ENCODE measurements around the gene ARHGAP28.

Gene ARHGAP28

DNA sequence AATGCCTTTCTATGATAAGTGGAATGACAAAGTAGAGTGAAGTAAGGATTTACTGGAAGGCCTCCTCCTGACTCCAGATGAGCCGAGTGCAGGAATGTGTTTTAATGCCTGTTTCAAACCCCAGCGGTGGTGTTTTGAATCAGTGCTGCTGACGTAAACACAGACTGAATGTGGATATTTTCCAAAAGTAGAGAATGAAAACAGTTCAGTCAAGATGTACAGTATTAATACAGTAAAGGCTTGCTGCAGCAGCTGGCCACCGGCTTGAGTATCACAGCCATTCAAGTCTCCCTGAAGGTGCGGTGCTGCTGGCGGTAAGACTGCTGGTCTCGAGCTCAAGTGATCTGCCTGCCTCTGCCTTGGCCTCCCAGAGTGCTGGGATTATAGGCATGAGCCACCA, 46.7 kb downstream of the ARHGAP28 start:
- DNase-seq (ENCODE audit: low read depth): no peak
- TF ChIP-seq, protein P1, sequence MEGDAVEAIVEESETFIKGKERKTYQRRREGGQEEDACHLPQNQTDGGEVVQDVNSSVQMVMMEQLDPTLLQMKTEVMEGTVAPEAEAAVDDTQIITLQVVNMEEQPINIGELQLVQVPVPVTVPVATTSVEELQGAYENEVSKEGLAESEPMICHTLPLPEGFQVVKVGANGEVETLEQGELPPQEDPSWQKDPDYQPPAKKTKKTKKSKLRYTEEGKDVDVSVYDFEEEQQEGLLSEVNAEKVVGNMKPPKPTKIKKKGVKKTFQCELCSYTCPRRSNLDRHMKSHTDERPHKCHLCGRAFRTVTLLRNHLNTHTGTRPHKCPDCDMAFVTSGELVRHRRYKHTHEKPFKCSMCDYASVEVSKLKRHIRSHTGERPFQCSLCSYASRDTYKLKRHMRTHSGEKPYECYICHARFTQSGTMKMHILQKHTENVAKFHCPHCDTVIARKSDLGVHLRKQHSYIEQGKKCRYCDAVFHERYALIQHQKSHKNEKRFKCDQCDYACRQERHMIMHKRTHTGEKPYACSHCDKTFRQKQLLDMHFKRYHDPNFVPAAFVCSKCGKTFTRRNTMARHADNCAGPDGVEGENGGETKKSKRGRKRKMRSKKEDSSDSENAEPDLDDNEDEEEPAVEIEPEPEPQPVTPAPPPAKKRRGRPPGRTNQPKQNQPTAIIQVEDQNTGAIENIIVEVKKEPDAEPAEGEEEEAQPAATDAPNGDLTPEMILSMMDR (IDR thresholded peaks at IDR 0.05; ENCODE audit: insufficient read depth, low read depth, low read length, missing control alignments): no peak
- no peak overlapping the region for H3K4me3 ChIP-seq (ENCODE audit: low read depth, low read length)

DNA sequence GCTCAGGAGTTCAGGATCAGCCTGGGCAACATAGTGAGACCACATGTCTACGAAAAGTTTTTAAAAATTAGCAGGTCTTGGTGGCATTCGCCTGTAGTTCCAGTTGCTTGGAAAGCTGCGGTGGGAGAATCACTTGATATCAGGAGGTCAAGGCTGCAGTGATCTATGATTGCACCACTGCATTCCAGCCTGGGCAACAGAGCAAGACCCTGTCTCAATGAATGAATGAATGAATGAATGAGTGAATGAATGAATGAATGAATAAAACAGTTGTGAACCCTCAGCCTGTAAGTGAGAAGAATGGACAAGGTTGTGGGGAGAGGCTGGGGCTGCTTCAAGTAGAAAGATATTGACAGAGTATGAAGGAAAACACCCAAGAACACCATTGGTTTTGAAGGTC, 48.0 kb downstream of the ARHGAP28 start:
- no peak for DNase-seq (ENCODE audit: low read depth)
- TF ChIP-seq, protein P1 (IDR thresholded peaks at IDR 0.05; ENCODE audit: insufficient read depth, low read depth, low read length, missing control alignments): no peak
- no peak overlapping the region for H3K4me3 ChIP-seq (ENCODE audit: low read depth, low read length)

DNA sequence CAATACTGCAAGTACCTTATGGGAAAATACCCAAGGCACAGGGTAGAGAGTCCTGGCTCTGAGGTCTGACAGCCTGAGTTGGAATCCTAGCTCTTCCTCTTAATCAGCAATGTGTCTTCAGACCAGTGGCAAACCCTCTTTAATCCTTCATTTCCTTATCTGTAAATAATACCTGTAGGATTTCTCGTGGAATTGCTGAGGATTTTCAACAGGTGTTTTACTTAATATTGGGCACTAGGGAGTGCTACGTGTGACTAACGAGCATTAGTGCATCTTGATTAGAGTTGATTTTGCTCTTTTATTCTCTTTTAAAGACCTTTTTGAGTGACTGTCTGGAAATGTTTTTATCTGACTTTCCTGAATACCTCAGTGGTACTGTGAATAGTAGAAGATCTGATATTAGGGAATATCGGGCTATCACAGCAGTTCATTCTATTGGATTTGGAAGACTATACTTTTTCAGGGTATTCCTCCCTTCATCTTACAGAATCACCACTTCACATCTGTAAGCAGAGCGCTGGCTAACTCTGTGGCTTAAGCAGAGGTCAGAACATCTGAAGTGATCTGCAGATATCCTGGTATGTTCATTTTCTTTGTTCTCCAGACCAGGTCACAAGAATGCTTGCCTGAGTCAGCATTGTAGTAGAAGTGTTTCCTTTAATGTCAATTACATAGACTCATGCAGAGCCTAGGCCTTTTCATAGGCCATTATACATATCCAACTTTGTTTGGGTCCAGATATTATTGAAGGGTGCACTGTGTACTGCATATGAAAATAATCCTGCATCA, 49.1 kb downstream of the ARHGAP28 start:
- TF ChIP-seq, protein P1 (IDR thresholded peaks at IDR 0.05; ENCODE audit: insufficient read depth, low read depth, low read length, missing control alignments): no peak
- no peak for DNase-seq (ENCODE audit: low read depth)
- no peak overlapping the region for H3K4me3 ChIP-seq (ENCODE audit: low read depth, low read length)

DNA sequence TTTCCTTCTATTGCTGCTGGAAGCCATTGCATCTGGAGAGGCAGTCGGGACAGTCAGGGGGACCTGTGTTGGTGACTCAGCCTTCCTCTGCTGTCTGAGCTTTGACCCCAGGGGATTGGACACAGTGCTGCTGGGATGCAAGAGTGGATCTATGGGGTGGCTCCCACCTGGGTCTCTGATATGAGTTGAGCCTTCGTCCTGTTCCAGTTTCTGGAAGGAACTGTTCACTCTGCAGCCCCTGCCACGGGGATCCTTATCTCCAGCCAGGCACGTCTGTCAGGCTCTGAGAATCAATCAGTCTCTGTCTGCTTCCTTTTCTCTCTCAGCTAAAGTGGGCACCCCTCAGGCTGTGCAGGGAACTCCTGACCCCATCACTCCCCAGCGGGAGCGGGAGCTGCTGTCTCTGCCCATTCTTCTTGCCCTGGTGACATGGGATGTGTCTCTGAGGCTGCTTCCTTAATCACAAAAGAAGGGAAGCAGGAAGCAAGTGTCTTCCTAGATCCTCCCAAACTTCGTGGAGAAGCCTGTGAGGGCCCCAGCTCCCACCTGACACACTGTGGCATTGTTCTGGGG, 51.7 kb downstream of the ARHGAP28 start:
- TF ChIP-seq, protein P1 (IDR thresholded peaks at IDR 0.05; ENCODE audit: insufficient read depth, low read depth, low read length, missing control alignments): no peak
- no peak overlapping the region for H3K4me3 ChIP-seq (ENCODE audit: low read depth, low read length)
- no peak for DNase-seq (ENCODE audit: low read depth)

DNA sequence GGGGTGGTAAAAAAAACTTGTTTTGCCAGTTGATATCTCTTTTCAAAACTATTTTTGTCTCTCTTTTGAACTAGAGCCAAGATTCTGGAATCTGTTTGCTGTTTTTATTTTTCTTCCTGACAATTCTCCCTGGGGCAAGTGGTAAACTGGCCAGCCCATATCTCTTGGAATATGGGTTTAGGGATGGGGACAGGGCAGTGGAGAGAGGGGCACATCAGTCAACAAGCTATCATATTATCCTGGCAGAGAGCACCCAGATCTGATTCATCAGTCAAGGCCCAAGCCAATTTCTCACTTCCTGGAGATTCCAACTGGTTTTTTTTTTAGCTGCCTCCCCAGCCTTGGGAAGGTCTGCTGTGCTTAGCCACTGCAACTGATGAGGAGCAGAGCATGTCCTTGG, 52.3 kb downstream of the ARHGAP28 start:
- no peak overlapping the region for H3K4me3 ChIP-seq (ENCODE audit: low read depth, low read length)
- no peak for DNase-seq (ENCODE audit: low read depth)
- TF ChIP-seq, protein P1 (IDR thresholded peaks at IDR 0.05; ENCODE audit: insufficient read depth, low read depth, low read length, missing control alignments): no peak

DNA sequence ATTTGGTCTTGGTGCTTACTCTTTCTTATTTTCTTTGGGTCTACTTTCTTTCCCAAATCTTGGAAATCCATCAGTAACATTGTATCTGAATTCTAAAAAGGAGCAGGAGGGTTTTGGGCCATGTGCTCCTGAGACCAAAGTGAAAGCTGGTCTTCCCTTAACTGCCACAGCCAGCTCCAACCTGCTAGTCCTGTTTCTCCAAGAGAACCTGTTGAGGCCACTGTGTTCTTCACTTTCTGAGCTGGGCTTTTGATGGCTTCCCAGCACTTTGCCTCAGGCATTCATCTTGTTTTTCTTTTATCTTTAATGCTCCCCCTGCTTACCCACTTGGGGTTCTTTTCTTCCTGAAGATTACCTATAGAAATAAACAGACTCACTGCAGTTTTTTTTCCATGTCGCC, 53.3 kb downstream of the ARHGAP28 start:
- no peak for DNase-seq (ENCODE audit: low read depth)
- H3K4me3 ChIP-seq (ENCODE audit: low read depth, low read length): no peak overlapping the region
- TF ChIP-seq, protein P1 (IDR thresholded peaks at IDR 0.05; ENCODE audit: insufficient read depth, low read depth, low read length, missing control alignments): no peak
